HCT116 (cell line): ENCODE data around the gene FAP. TPM values are rescaled to one million over a fixed set of nuclear protein-coding genes. Genes with fewer than 3 reads are reported as not detected.

ENCODE experiments used
- ATAC-seq: fragments of 200-7000 bp; cut with Tn5 transposase; 2 replicates; pipeline ENCODE4 v1.9.1; 2020; ENCODE audit warnings: mild to moderate bottlenecking, moderate library complexity
- BruUV-seq: library from RNA; stranded (reverse); fragments of 400-500 nt; replicated peaks from 2 replicates; lab custom pipeline; 2021; lab: Mats Ljungman, UMichigan
- CTCF ChIA-PET: fragments of 300-600 bp; sonication (Branson Sonifier 250); formaldehyde crosslinking; loops from one replicate; lab custom pipeline; 2021; ENCODE audit warnings: antibody characterized with exemption; lab: Charles Lee
- POLR2A ChIA-PET: fragments of 300-600, 350-600 bp; sonication (Branson Sonifier 250); formaldehyde crosslinking; loops from one replicate; lab custom pipeline; 2021; ENCODE audit warnings: antibody characterized with exemption; lab: Charles Lee
- RAD21 ChIA-PET, 2 experiments: fragments of 300-600 bp; sonication (Branson Sonifier 250); formaldehyde crosslinking; loops; one replicate each; lab custom pipeline; 2023; ENCODE audit warnings: low total read pairs in 2 of 2; ENCODE audit not compliant: uncharacterized antibody in 2 of 2, unreplicated experiment in 2 of 2, low non-redundant PET in 1 of 2; lab: Charles Lee
- DNase-seq: peaks from one replicate; pipeline ENCODE4 v3.0.0-alpha.2; 2010; ENCODE audit warnings: low read depth, low spot score
- H2AFZ ChIP-seq: fragments of 200-600 bp; shearing (Covaris generic), sonication (generic); 2 replicates; pipeline ENCODE4 v1.6.1; 2017; ENCODE audit warnings: low read depth, mixed run types, mixed read lengths, antibody characterized with exemption, low read length; ENCODE audit not compliant: poor library complexity, severe bottlenecking
- H3K27ac ChIP-seq: 2 replicates; pipeline ENCODE4 v1.5.1; 2012; ENCODE audit warnings: low read depth, low read length
- H3K27me3 ChIP-seq: fragments of 200-600 bp; sonication (generic); 2 replicates; pipeline ENCODE4 v1.6.1; 2016; ENCODE audit warnings: mixed run types, low read length, mixed read lengths; ENCODE audit not compliant: insufficient read depth
- H3K36me3 ChIP-seq, 2 experiments: fragments of 200-500 bp in 1 of 2; fragments of 200-600 bp in 1 of 2; sonication (Bioruptor generic) in 1 of 2; sonication (generic) in 1 of 2; 2 replicates each; pipeline versions ENCODE4 v1.5.1 to v1.6.1; 2014 to 2016; ENCODE audit warnings: low read length in 2 of 2, inconsistent platforms in 1 of 2, mixed read lengths in 1 of 2, mixed run types in 1 of 2; ENCODE audit not compliant: insufficient read depth in 2 of 2, control insufficient read depth in 1 of 2
- H3K4me1 ChIP-seq, 2 experiments: fragments of 200-600 bp in 1 of 2; sonication (generic) in 1 of 2; 2 replicates each; pipeline versions ENCODE4 v1.5.1 to v1.6.1; 2012 to 2017; ENCODE audit warnings: low read length in 2 of 2, inconsistent platforms in 1 of 2, mild to moderate bottlenecking in 1 of 2, mixed read lengths in 1 of 2, mixed run types in 1 of 2, moderate library complexity in 1 of 2; ENCODE audit not compliant: insufficient read depth in 2 of 2, control insufficient read depth in 1 of 2
- H3K4me2 ChIP-seq: fragments of 200-600 bp; sonication (generic); 2 replicates; pipeline ENCODE4 v1.6.1; 2017; ENCODE audit warnings: mixed run types, low read length, mixed read lengths
- H3K4me3 ChIP-seq, 2 experiments: fragments of 200-600 bp in 1 of 2; sonication (generic) in 1 of 2; replicated peaks in 1 of 2; 2 replicates each; pipeline ENCODE4 v1.5.1; 2011 to 2016; ENCODE audit warnings: low read length in 2 of 2, control low read depth in 1 of 2, low read depth in 1 of 2, mild to moderate bottlenecking in 1 of 2, mixed read lengths in 1 of 2, mixed run types in 1 of 2
- H3K79me2 ChIP-seq: fragments of 200-600 bp; sonication (generic); 2 replicates; pipeline ENCODE4 v1.6.1; 2017; ENCODE audit warnings: mild to moderate bottlenecking, mixed run types, low read length, moderate library complexity, mixed read lengths; ENCODE audit not compliant: insufficient read depth
- H3K9ac ChIP-seq: fragments of 200-600 bp; sonication (generic); 2 replicates; pipeline ENCODE4 v1.6.1; 2016; ENCODE audit warnings: low read length, mixed read lengths
- H3K9me2 ChIP-seq: fragments of 200-600 bp; sonication (generic), shearing (Covaris generic); 2 replicates; pipeline ENCODE4 v1.6.1; 2017; ENCODE audit warnings: mixed run types, mild to moderate bottlenecking, moderate library complexity; ENCODE audit not compliant: insufficient read depth
- H3K9me3 ChIP-seq, 2 experiments: fragments of 200-500 bp in 1 of 2; fragments of 200-600 bp in 1 of 2; sonication (Bioruptor generic) in 1 of 2; sonication (generic) in 1 of 2; 2 replicates each; pipeline ENCODE4 v1.6.1; 2014 to 2017; ENCODE audit warnings: low read length in 2 of 2, mixed read lengths in 2 of 2, inconsistent platforms in 1 of 2, low read depth in 1 of 2, mild to moderate bottlenecking in 1 of 2, mixed run types in 1 of 2, moderate library complexity in 1 of 2; ENCODE audit not compliant: control insufficient read depth in 1 of 2, insufficient read depth in 1 of 2
- H4K20me1 ChIP-seq: fragments of 200-600 bp; sonication (generic), shearing (Covaris generic); 2 replicates; pipeline ENCODE4 v1.6.1; 2017; ENCODE audit warnings: mixed run types, mild to moderate bottlenecking, moderate library complexity; ENCODE audit not compliant: insufficient read depth
- CBX3 ChIP-seq: IDR thresholded peaks from 2 replicates; pipeline ENCODE4 v1.6.1; 2012; ENCODE audit warnings: low read depth
- CEBPB ChIP-seq: IDR thresholded peaks from 2 replicates; pipeline ENCODE4 v1.6.1; 2012; ENCODE audit warnings: low read depth
- CTCF ChIP-seq, 3 experiments: fragments of 200-600 bp in 1 of 3; sonication (generic) in 1 of 3; IDR thresholded peaks in 2 of 3; conservative IDR thresholded peaks in 1 of 3; 2 replicates each; pipeline ENCODE4 v1.5.1; 2012 to 2017; ENCODE audit warnings: low read depth in 2 of 3, low read length in 2 of 3, antibody characterized with exemption in 1 of 3, borderline replicate concordance in 1 of 3, control low read depth in 1 of 3, mild to moderate bottlenecking in 1 of 3, mixed read lengths in 1 of 3, mixed run types in 1 of 3, moderate library complexity in 1 of 3; ENCODE audit not compliant: insufficient read depth in 1 of 3
- EGR1 ChIP-seq: IDR thresholded peaks from 2 replicates; pipeline ENCODE4 v1.6.1; 2012; ENCODE audit warnings: low read depth
- EZH2phosphoT487 ChIP-seq: fragments of 200-600 bp; IDR thresholded peaks from 2 replicates; pipeline ENCODE4 v1.6.1; 2018; ENCODE audit warnings: antibody characterized with exemption, borderline replicate concordance
- FOSL1 ChIP-seq: IDR thresholded peaks from 2 replicates; pipeline ENCODE4 v1.6.1; 2012; ENCODE audit warnings: low read depth
- JUND ChIP-seq: IDR thresholded peaks from 2 replicates; pipeline ENCODE4 v1.6.1; 2012
- MAX ChIP-seq: IDR thresholded peaks from 2 replicates; pipeline ENCODE4 v1.6.1; 2012
- RAD21 ChIP-seq: IDR thresholded peaks from 2 replicates; pipeline ENCODE4 v1.6.1; 2012; ENCODE audit warnings: low read depth, mild to moderate bottlenecking
- SIN3A ChIP-seq: IDR thresholded peaks from 2 replicates; pipeline ENCODE4 v1.6.1; 2012; ENCODE audit warnings: low read depth
- TCF7L2 ChIP-seq: IDR thresholded peaks from 2 replicates; pipeline ENCODE4 v1.7.0; 2011; ENCODE audit warnings: borderline replicate concordance, inconsistent platforms; ENCODE audit not compliant: insufficient read depth, insufficient read length; ENCODE audit errors: extremely low read depth
- YY1 ChIP-seq: IDR thresholded peaks from 2 replicates; pipeline ENCODE4 v1.6.1; 2011; ENCODE audit warnings: low read length, low read depth, moderate library complexity, mild to moderate bottlenecking; ENCODE audit not compliant: insufficient replicate concordance; ENCODE audit errors: extremely low read depth
- ZBTB33 ChIP-seq: IDR thresholded peaks from 2 replicates; pipeline ENCODE4 v1.6.1; 2011; ENCODE audit warnings: mild to moderate bottlenecking, low read length, moderate library complexity; ENCODE audit not compliant: insufficient replicate concordance; ENCODE audit errors: extremely low read depth
- intact Hi-C: fragments of 100-400 bp; cut with micrococcal nuclease; formaldehyde crosslinking; loops from 2 replicates; pipeline ENCODE4 v1.10.0; 2022
- total RNA-seq: library from RNA; stranded (reverse); gene quantifications from one replicate; pipeline ENCODE4 v1.2.1, GENCODE V29; 2021; ENCODE audit not compliant: unreplicated experiment

The FAP gene
- total RNA-seq, 1 experiment from 2014 or later: not detected

- TF ChIP-seq TCF7L2: no peak
- TF ChIP-seq EZH2phosphoT487: no peak
- TF ChIP-seq CBX3: no peak
- no peak for TF ChIP-seq JUND
- TF ChIP-seq YY1: no peak
- TF ChIP-seq, all 23 proteins: peak for 0
These were observed 28.1 kb downstream of the FAP start (continued) for GRCh38 chr2:162215162-162215561.

- TF ChIP-seq MAX: no peak
- no peak for TF ChIP-seq JUND
- no peak for TF ChIP-seq YY1
- no peak for TF ChIP-seq TCF7L2
- TF ChIP-seq SIN3A: no peak
- TF ChIP-seq ZBTB33: no peak
- no peak for TF ChIP-seq FOSL1
- TF ChIP-seq RAD21: no peak
- TF ChIP-seq EZH2phosphoT487: no peak
- TF ChIP-seq EGR1: no peak
- TF ChIP-seq CEBPB: no peak
- no peak for TF ChIP-seq CTCF (IDR thresholded peaks at IDR 0.05 in 2 of 3, conservative IDR thresholded peaks at IDR 0.05 in 1 of 3; ENCODE audit: borderline replicate concordance in 1 of 3, insufficient read depth in 1 of 3, low read depth in 2 of 3, low read length in 2 of 3)
- intact Hi-C loops: no loop called here
- no TSS peak for BruUV-seq
- no peak overlapping the region for H3K4me2 ChIP-seq
- CTCF ChIA-PET: interaction anchor here (1.5 kb wide), 1 partner anchor 9 kb away, joined by 5 read pairs; no protein-coding TSS in a partner anchor
- no peaks in the 10 kb centered on the region for H3K36me3 ChIP-seq
- RAD21 ChIA-PET: no interaction called here
- no peaks in the 10 kb centered on the region for H4K20me1 ChIP-seq
- no peak overlapping the region for H3K27ac ChIP-seq
- no peak for DNase-seq
- POLR2A ChIA-PET: no interaction called here
- H3K9ac ChIP-seq: no peak overlapping the region
- no peaks in the 10 kb centered on the region for H3K9me3 ChIP-seq
- no peaks in the 10 kb centered on the region for H3K4me1 ChIP-seq
- no peak for ATAC-seq
- no peak overlapping the region for H3K4me3 ChIP-seq
- H2AFZ ChIP-seq: no peak overlapping the region
- H3K79me2 ChIP-seq: no peaks in the 10 kb centered on the region
- no peaks in the 10 kb centered on the region for H3K27me3 ChIP-seq
- no peaks in the 10 kb centered on the region for H3K9me2 ChIP-seq
These were observed 30.9 kb downstream of the FAP start for GRCh38 chr2:162212366-162212765.
